Right lobe of liver (tissue), 4 donors: ENCODE results near the gene PPEF1.

Experiments used
- POLR2A ChIP-seq: fragments of 450-650 bp; IDR thresholded peaks from one replicate; pipeline ENCODE4 v1.6.1; 2017; ENCODE audit warnings: antibody characterized with exemption, mild to moderate bottlenecking
- TF ChIP-seq, protein P1 (sequence below), 4 donors: fragments of 200-600 bp in 3 of 4; fragments of 450-650 bp in 1 of 4; IDR thresholded peaks; one replicate each; pipeline versions ENCODE4 v1.5.1 to v1.8.0; 2016 to 2022; ENCODE audit warnings: antibody characterized with exemption in 4 of 4, mild to moderate bottlenecking in 2 of 4
- donor health status: DM: no; HTN: no; CAD: no.
- donor health status: DM: no; HTN: no; CAD: no.
- donor health status: DM: no; HTN: yes; CAD: no.

DNA sequence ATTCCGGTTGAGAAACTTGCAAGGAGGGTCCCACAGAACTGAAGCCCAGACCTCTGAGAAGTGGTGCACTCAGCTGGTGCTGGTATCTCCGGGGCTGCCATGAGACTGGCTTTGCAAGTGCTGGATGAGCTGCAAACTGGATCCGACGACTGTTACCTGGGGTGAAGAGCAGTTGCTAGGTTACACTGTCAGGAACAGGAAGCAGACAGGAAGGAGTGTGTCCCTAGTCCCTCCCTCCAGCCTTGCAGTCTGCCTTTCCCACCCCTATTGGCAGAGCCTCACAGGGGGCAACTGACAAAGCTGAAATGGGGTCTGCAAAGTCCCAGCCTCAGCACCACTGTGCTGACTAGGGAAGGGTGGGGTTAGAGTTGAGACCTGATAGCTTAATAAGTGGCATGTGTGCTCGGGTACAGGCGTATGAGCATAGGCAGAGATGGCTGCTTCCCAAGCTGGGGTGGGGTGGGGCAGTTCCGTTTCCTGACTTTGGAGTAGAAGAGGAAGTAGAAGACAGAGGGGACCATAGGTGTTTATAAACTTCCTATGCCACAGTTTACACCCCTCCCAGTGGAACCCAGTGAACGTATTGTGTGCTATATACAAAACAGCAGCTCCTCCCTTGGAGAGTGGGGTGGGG lies 18.0 kb downstream of the PPEF1 start:
- TF ChIP-seq, protein P1, sequence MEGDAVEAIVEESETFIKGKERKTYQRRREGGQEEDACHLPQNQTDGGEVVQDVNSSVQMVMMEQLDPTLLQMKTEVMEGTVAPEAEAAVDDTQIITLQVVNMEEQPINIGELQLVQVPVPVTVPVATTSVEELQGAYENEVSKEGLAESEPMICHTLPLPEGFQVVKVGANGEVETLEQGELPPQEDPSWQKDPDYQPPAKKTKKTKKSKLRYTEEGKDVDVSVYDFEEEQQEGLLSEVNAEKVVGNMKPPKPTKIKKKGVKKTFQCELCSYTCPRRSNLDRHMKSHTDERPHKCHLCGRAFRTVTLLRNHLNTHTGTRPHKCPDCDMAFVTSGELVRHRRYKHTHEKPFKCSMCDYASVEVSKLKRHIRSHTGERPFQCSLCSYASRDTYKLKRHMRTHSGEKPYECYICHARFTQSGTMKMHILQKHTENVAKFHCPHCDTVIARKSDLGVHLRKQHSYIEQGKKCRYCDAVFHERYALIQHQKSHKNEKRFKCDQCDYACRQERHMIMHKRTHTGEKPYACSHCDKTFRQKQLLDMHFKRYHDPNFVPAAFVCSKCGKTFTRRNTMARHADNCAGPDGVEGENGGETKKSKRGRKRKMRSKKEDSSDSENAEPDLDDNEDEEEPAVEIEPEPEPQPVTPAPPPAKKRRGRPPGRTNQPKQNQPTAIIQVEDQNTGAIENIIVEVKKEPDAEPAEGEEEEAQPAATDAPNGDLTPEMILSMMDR (IDR thresholded peaks at IDR 0.05): no peak
- no peak for TF ChIP-seq POLR2A
